Cortex of kidney (tissue), 1 donor: Measurements from ENCODE around the gene CCR9.

ENCODE experiments used
- DNase-seq: peaks from one replicate; lab custom pipeline; 2025; lab: John Stamatoyannopoulos, UW

The CCR9 gene

DNA sequence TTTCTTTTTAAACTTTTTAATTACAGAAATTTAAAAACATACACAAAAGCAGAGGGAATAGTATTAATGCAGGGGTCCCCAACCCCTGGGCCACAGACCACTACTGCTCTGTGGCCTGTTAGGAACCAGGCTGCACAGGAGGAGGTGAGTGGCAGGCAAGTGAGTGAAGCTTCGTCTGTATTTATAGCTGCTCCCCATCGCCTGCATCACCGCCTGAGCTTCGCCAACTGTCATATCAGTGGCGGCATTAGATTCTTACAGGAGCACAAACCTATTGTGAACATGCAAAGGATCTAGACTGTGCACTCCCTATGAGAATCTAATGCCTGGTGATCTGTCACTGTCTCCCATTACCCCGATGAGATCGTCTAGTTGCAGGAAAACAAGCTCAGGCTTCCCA is 22.4 kb downstream of the CCR9 start:
- no peak for DNase-seq

DNA sequence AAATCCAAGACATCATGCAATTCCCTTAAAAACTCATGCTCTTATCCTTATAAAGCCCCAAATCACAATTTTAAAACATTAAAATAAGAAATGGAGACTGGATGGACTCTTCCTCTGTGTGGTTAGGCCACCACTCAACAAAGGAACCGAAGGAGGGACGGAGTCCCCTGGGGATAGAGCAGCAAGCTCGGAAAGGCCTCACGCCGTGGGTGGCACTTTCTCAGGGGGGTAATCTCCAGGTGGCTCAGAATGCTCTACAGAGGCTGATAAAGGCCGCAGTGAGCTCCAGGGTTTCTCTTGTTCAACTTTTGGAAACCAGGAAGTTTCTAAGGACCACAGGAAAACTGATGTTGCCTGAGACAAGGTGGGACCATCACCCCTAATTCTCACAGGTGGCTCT is 23.2 kb downstream of the CCR9 start:
- DNase-seq = no peak

DNA sequence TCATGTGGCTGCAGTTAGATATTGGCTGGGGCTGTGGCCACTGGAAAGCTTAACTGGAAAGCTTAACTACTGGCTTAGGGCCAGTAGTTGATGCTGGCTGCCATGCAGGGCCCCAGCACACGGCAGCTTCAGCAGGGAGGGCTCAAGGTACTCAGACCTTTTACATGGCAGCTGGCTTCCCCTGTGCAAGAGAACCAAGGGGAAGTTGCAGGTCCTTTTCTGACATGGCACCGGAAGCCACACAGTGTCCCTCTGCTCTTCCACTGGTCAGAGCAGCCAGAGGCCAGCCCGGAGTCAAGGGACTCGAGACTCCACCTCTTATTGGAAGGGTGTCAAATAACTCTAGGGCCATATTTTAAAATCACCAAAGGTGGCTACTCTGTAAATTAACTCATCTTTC is 24.5 kb downstream of the CCR9 start:
- DNase-seq = no peak

GRCh38 chr3:45911511-45912226 is 25.3 kb downstream of the CCR9 start:
- DNase-seq = no peak

DNA sequence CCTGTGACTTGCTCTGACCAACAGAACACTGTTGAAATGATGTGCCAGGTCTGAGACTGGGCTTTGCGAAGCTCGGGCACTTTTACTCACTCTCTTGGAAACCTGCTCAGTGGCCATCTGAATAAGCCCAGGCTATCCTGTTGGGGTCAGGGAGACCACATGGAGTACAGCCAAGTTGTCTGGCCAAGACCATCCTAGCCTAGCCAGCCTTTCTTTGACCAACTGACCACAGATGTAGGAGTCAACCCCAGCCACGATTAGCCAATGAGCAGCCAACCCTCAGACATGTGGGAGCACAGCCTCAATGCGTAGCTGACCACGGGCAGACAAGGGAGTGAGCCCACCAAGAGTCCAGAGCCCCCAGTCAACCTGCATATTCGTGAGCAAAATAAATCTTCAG is 26.1 kb downstream of the CCR9 start:
- DNase-seq = no peak

DNA sequence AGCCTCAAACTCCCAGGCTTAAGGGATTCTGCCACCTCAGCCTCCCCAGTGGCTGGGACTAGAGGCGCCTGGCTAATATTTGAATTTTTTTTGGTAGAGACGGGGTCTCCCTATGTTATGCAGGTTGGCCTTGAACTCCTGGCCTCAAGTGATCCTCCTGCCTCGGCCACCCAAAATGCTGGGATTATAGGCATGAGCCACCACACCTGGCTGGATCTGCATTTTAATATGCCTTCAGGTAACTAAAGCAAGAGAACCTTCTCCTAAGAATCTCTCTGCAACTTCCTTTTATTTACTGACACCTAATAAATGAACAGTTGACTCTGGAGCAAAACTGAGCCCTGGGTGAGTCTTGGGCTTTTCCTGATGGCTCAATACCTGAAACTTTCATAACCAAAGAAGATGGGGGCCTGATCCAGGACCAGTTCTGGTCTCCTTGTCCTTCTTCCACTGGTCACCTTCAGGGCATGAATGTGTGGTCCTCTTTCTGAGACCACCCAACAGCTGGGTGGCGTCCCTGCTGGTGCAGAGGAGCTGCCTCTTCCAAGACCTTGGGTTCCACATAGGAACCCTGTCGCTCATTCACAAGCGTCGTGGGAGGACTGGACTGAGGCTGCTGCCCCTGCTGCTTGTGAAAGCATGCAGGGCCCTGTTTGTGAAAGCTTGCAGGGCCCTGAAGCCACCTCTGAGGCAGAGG is 28.2 kb downstream of the CCR9 start:
- no peak for DNase-seq

GRCh38 chr3:45915059-45915439 is 28.7 kb downstream of the CCR9 start:
- no peak for DNase-seq

DNA sequence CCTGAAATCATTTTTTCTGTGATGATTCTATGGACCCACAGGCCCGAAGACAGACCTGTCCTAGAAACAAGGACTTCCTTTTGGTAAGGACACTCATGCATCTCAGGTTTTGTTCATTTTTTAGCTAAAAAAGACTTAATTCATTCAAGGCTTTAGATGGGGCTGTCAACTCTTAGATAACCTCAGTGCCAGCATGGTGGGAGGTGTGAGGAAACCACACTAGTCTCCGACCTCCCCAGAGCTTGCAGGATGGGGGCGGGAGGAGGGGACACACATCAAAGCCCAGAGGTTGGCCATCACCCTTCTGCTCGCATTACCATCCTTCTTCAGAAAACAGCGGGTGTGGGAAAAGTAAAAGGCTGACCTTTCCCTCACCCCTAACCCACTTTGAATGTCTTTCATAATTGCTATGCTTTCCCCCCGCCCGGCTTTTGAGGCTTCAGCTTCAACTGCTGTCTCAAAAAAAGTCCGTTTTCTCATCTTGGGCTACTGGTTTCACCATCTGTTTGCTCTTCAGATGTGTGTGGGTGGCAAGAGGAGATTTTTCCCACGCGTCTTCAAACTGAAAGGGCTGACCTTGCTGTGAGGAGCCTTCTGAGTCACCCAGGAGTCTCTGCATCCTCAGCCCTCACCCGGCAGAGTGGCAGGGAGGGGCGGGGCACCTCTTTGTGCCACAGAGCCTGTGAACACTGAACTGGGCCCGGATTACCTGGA is 29.3 kb downstream of the CCR9 start:
- no peak for DNase-seq

DNA sequence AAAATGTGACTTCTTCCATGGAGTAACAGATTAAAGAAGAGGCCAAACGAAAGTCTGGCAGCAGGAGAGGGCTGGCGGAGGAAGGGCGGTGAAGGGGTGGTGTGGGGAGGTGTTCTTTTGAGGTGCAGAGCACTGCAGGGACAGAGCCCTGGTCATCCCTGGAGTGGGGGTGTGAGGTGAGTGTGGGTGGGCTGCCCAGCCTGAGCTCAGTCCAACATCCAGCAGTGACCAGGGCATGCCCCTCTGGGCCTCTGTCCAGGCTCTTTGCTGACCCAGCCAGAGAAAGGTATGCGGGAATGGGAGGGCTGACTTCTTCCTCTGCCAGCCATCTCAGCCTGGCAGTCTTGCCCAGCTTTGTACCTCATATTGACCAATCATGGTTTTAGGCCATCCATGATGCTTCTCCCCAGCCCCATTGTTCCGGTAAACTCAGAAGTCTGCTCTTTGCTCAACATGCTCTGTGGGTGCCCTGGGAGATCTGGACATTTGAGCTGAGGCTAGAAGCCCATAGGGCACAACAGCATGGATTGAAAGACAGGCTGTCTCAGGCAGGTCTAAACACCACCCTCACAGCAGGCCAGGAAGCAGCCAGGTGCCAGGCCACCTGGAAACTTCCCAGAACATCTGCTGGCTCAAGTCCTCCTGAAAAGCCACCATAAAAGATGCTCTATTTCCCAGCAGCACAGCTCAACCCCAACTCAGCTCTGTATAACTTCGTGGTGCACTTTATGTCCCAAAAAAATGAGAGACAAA is 31.0 kb downstream of the CCR9 start:
- DNase-seq = no peak

DNA sequence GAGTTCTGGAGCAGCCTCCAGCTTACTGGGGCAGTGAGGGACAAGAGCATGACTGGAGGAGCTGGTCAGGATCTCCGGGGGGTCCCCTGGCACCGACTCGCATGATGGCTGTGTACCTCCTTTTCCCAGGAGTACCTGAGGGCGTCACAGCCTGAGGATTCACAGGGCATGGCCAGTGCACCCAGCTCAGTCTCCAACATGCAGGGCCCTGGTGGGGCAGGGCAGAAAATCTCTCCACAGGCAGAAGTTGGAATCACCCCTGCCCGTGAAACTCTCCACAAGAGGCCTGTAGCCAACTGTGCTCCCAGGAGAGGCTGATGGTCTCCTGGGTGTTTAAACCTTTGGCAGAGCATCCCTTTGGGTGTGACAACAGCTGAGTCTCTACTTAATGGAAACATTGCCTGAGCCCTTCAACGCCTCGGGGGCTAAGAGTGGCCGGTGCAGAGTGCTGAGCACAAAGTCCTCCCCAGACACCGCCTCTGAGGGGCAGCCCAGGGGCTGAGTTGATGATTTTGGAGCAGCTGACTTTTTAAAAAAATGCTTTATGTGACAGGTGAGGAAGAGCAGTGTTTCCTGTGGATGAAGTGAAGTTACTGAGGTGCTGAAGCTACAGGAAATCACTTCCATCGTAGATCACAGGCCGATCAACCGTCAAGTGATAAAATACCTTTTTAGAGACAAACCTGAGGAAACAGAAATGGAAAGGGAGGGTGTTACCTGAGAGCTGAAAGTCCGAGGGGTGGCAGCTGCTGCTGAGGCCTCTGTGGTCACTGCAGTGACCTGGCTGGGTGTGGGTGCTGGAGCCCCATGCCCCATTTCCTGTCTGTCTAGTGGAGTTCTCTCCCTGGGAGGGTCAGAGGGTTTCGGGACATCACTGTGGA is 35.1 kb downstream of the CCR9 start:
- DNase-seq = no peak

GRCh38 chr3:45922039-45922326 is 35.6 kb downstream of the CCR9 start:
- DNase-seq = no peak

- DNase-seq = no peak
Measured at GRCh38 chr3:45922950-45923590, 36.7 kb downstream of the CCR9 start.

GRCh38 chr3:45923755-45924154 is 37.4 kb downstream of the CCR9 start:
- no peak for DNase-seq

GRCh38 chr3:45927881-45928280 is 41.5 kb downstream of the CCR9 start:
- no peak for DNase-seq

DNA sequence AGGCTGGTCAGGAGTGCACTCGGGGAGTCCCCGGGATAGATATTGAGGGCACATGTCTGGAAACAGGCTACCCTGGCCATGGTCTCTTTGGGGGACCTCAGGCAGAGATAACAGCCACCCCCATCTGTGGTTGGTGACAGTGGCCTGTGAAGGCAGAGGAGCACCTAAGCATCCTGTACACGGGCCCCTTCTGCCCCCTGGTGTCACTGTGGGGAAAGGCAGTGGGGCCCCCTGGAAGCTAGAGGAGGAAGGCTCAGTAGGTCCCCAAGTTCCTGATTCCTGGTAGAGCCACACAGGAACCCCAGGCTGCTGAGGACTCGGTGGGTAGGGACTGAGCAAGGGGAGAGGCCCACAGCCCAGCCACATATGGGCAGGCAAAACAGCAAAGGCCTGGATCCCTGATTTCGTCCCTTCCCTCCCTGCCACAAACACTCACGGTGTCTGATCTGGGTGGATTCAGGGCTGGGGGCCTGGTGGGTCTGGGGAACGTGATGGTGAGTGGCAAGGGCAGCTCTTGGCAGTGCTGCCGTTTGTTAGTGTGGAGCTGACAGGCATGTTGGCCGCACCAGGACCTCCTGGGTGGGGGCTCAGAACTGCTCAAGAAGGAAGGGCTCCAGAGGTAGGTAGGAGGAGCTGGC is 42.8 kb downstream of the CCR9 start:
- DNase-seq = no peak

DNA sequence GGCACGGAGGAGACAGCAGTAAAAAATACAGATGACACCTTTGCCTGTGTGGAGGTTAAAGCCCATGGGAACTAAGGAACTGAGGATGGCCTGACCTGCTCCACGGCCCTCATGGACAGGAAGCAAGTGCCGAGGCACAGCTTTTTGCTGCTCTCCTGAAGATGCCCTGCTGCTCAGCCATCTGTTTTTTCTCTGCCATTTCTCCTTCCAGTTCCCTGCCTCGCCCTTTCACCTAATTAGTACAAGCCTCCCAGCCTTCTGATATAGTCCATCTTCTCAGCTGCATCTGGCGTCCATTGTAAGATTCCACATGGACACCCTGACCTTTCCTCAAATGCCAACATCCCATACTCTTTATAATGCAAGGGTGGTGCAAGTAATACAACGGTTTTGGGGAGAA is 45.2 kb downstream of the CCR9 start:
- no peak for DNase-seq

- DNase-seq = no peak
Measured at GRCh38 chr3:45932112-45932511, 45.8 kb downstream of the CCR9 start.

- DNase-seq = no peak
Measured at GRCh38 chr3:45933591-45933990, 47.2 kb downstream of the CCR9 start.

- no peak for DNase-seq
Measured at GRCh38 chr3:45936261-45936660, 49.9 kb downstream of the CCR9 start.

GRCh38 chr3:45937206-45938042 is 51.1 kb downstream of the CCR9 start:
- DNase-seq = no peak
